B cell (primary cell): Measurements from ENCODE around the gene ALDH4A1. TPM values are rescaled to one million over a fixed set of nuclear protein-coding genes. Genes with fewer than 3 reads are reported as not detected.
"Not testable (repeated sequence)": the region's sequence is repeated elsewhere in the genome, so short reads cannot be mapped to it uniquely, and the experiment has no call there.

ENCODE experiments used
- ATAC-seq: fragments of 200-7000 bp; cut with Tn5 transposase; one replicate; pipeline ENCODE4 v1.10.0; 2021; ENCODE audit warnings: low read depth, mild to moderate bottlenecking, moderate number of reproducible peaks, moderate library complexity
- CTCF ChIA-PET: fragments of 350-600 bp; sonication (Branson Sonifier 250); formaldehyde crosslinking; loops from one replicate; lab custom pipeline; 2021; ENCODE audit warnings: antibody characterized with exemption, inconsistent platforms; lab: Charles Lee
- POLR2A ChIA-PET: fragments of 350-600 bp; sonication (Branson Sonifier 250); formaldehyde crosslinking; loops from one replicate; lab custom pipeline; 2021; ENCODE audit warnings: antibody characterized with exemption; lab: Charles Lee
- DNase-seq: peaks from one replicate; pipeline ENCODE4 v3.0.0; 2013
- H2AFZ ChIP-seq: 2 replicates; pipeline ENCODE4 v1.6.1; 2012; ENCODE audit warnings: mild to moderate bottlenecking, low read depth, low read length; ENCODE audit not compliant: insufficient read depth, poor library complexity, severe bottlenecking
- H3K27ac ChIP-seq, 2 donors: 1 replicate in 1 of 2; 2 replicates in 1 of 2; pipeline ENCODE4 v1.5.1; 2012 to 2013; ENCODE audit warnings: low read length in 2 of 2, mild to moderate bottlenecking in 2 of 2, moderate library complexity in 1 of 2
- H3K27me3 ChIP-seq, 4 experiments: fragments of 200-600 bp in 1 of 4; sonication (generic) in 1 of 4; replicated peaks in 1 of 4; 1 replicate in 2 of 4; 2 replicates in 2 of 4; pipeline versions ENCODE4 v1.6.1 to v1.7.0; 2013 to 2016; ENCODE audit warnings: low read length in 3 of 4, mild to moderate bottlenecking in 2 of 4, mixed read lengths in 1 of 4, moderate library complexity in 1 of 4; ENCODE audit not compliant: insufficient read depth in 4 of 4, control insufficient read depth in 3 of 4; ENCODE audit errors: control extremely low read depth in 1 of 4
- H3K36me3 ChIP-seq, 2 experiments: replicated peaks in 1 of 2; 1 replicate in 1 of 2; 2 replicates in 1 of 2; pipeline versions ENCODE4 v1.6.1 to v1.7.1; 2013; ENCODE audit warnings: low read length in 1 of 2; ENCODE audit not compliant: insufficient read depth in 2 of 2, control insufficient read depth in 1 of 2; ENCODE audit errors: control extremely low read depth in 1 of 2, extremely low read depth in 1 of 2
- H3K4me1 ChIP-seq, 2 donors: fragments of 200-600 bp in 1 of 2; sonication (generic) in 1 of 2; 1 replicate in 1 of 2; 2 replicates in 1 of 2; pipeline versions ENCODE4 v1.5.1 to v1.6.1; 2013 to 2017; ENCODE audit warnings: low read length in 2 of 2; ENCODE audit not compliant: control insufficient read depth in 2 of 2, insufficient read depth in 2 of 2
- H3K4me2 ChIP-seq: replicated peaks from 2 replicates; pipeline ENCODE3; 2012; ENCODE audit warnings: mild to moderate bottlenecking, low read depth, low read length; ENCODE audit not compliant: poor library complexity, severe bottlenecking
- H3K4me3 ChIP-seq, 5 experiments: fragments of 200-600 bp in 1 of 5; sonication (generic) in 1 of 5; 1 replicate in 3 of 5; 2 replicates in 2 of 5; pipeline versions ENCODE4 v1.5.1 to v1.7.0; 2011 to 2016; ENCODE audit warnings: low read length in 4 of 5, mild to moderate bottlenecking in 4 of 5, low read depth in 2 of 5, control low read depth in 1 of 5, moderate library complexity in 1 of 5; ENCODE audit not compliant: insufficient read depth in 1 of 5; ENCODE audit errors: control extremely low read depth in 1 of 5, extremely low read depth in 1 of 5
- H3K79me2 ChIP-seq: fragments of 200-600 bp; sonication (generic); one replicate; pipeline ENCODE4 v1.6.0; 2016; ENCODE audit warnings: low read length; ENCODE audit not compliant: control insufficient read depth, insufficient read depth
- H3K9ac ChIP-seq: fragments of 200-600 bp; sonication (generic); 2 replicates; pipeline ENCODE4 v1.6.1; 2017; ENCODE audit warnings: mild to moderate bottlenecking, low read length, moderate library complexity
- H3K9me3 ChIP-seq, 3 donors: one replicate each; pipeline versions ENCODE4 v1.6.1 to v1.7.1; 2013; ENCODE audit warnings: low read length in 2 of 3; ENCODE audit not compliant: control insufficient read depth in 2 of 3, insufficient read depth in 1 of 3; ENCODE audit errors: control extremely low read depth in 1 of 3
- H4K20me1 ChIP-seq: 2 replicates; pipeline ENCODE4 v1.6.0; 2012; ENCODE audit warnings: mild to moderate bottlenecking, low read length; ENCODE audit not compliant: insufficient read depth, control insufficient read depth, poor library complexity, severe bottlenecking
- H3K27ac Mint-ChIP-seq: one replicate; pipeline ENCODE4 v1.8.0; 2021; ENCODE audit warnings: mixed read lengths
- H3K27me3 Mint-ChIP-seq: one replicate; pipeline ENCODE4 v1.8.0; 2021; ENCODE audit warnings: mixed read lengths
- H3K4me1 Mint-ChIP-seq: one replicate; pipeline ENCODE4 v1.8.0; 2021; ENCODE audit warnings: mixed read lengths
- H3K4me3 Mint-ChIP-seq: one replicate; pipeline ENCODE4 v1.8.0; 2021; ENCODE audit warnings: mixed read lengths
- H3K9me3 Mint-ChIP-seq: one replicate; pipeline ENCODE4 v1.8.0; 2022; ENCODE audit warnings: mixed read lengths; ENCODE audit not compliant: insufficient read depth
- CTCF ChIP-seq: fragments of 200-600 bp; IDR thresholded peaks from one replicate; pipeline ENCODE4 v1.8.0; 2022; ENCODE audit warnings: antibody characterized with exemption, mild to moderate bottlenecking
- EZH2 ChIP-seq: IDR thresholded peaks from 2 replicates; pipeline ENCODE4 v1.6.1; 2012; ENCODE audit warnings: borderline replicate concordance, low read depth, mild to moderate bottlenecking, moderate library complexity, low read length; ENCODE audit not compliant: insufficient read depth, poor library complexity, severe bottlenecking
- WGBS: methylation state at CpG from one replicate; pipeline ENCODE4 v1.1.5; 2013; ENCODE audit warnings: missing lambda C conversion rate; ENCODE audit not compliant: insufficient coverage; 5-methylcytosine and 5-hydroxymethylcytosine counted together
- intact Hi-C: fragments of 100-400 bp; cut with micrococcal nuclease; formaldehyde crosslinking; loops from one replicate; pipeline ENCODE4 v1.10.0; 2022
- polyA plus RNA-seq: library from polyadenylated mRNA; depleted of rRNA; stranded (reverse); fragments of >200 nt; gene quantifications from 2 replicates; pipeline ENCODE4 v1.2.3, GENCODE V29; 2012
- total RNA-seq, 2 donors: library from RNA; stranded (reverse); fragments of 120-200 nt in 1 of 2; gene quantifications; 1 replicate in 1 of 2; 2 replicates in 1 of 2; pipeline versions ENCODE4 v1.2.3 to v1.2.4, GENCODE V29; 2013 to 2022

ALDH4A1 gene
- total and polyA plus RNA-seq, 2 donors (not counting 1 experiment from before 2014, with no cell fraction given): 2.7 to 3.4 TPM

- ChIA-PET CTCF (no interaction called here), POLR2A (no interaction called here)
- TF ChIP-seq EZH2 (no peak), CTCF (no peak)
- no peak overlapping the region for H3K4me2 ChIP-seq
- 81% methylated on average over 11 of the region's 11 CpGs for WGBS
- no peak overlapping the region for H2AFZ ChIP-seq
- DNase-seq (no peak), ATAC-seq (no peak)
- H3K9me3 ChIP-seq: peaks cover 0 to 8% (median 0%) of the 10 kb centered on the region in 3 donors
- H3K4me1 Mint-ChIP-seq: no peaks in the 10 kb centered on the region
- H3K27ac Mint-ChIP-seq: no peak overlapping the region
- H3K27me3 ChIP-seq: peaks cover 0 to 3% (median 0%) of the 10 kb centered on the region in 4 experiments
- H3K9ac ChIP-seq: no peak overlapping the region
- no peaks in the 10 kb centered on the region for H3K36me3 ChIP-seq
- peaks cover under 1% of the 10 kb centered on the region for H3K9me3 Mint-ChIP-seq
- no peaks in the 10 kb centered on the region for H4K20me1 ChIP-seq
- no peak overlapping the region for H3K4me3 ChIP-seq
- H3K4me1 ChIP-seq: no peaks in the 10 kb centered on the region
- intact Hi-C loops: no loop called here
- no peak overlapping the region for H3K4me3 Mint-ChIP-seq
- peaks cover 5% of the 10 kb centered on the region for H3K27me3 Mint-ChIP-seq
- H3K27ac ChIP-seq: no peak overlapping the region
- no peaks in the 10 kb centered on the region for H3K79me2 ChIP-seq
Observed at GRCh38 chr1:18849261-18849711, 53.1 kb downstream of the ALDH4A1 start.

- H3K4me3 ChIP-seq, CTCF ChIA-PET, H3K9ac ChIP-seq, H3K27me3 ChIP-seq, DNase-seq, H3K27ac ChIP-seq, H3K9me3 Mint-ChIP-seq, H2AFZ ChIP-seq, H3K79me2 ChIP-seq, intact Hi-C loops, H3K27ac Mint-ChIP-seq, H3K4me3 Mint-ChIP-seq, H3K9me3 ChIP-seq, H3K4me1 ChIP-seq, H3K27me3 Mint-ChIP-seq, ATAC-seq, POLR2A ChIA-PET, H3K36me3 ChIP-seq, H3K4me2 ChIP-seq, H4K20me1 ChIP-seq, H3K4me1 Mint-ChIP-seq: not testable (repeated sequence)
- no CpG with 5 or more reads among the region's 2 CpGs for WGBS
Observed at GRCh38 chr1:18847723-18848122, 54.6 kb downstream of the ALDH4A1 start.
